ENCODE results near the gene IGF1R.

IGF1R gene

DNA sequence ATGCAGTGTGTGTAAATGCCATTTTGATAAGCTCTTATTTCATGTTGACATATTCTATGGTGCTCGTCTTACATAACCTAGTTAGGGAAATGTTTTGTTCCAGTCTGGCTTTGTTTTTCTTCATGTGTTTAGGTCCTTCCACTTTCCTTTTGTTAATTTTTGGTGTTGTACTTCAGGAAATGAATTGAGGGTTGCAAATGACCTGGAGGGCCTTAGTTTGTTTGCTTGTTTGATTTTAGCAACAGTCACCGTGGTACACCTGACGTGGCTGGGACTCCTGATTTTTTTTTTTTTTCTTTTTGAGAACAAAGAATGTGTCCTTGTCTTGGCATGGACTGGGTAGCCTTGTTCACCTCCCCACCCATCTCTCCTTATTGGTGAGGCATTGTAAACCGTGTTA is 114.8 kb downstream of the IGF1R start:
- Histone ChIP-seq H3K9ac (no peak overlapping the region), H4K20me1 (peaks cover 84 to 100% (median 100%) of the 10 kb centered on the region in 11 experiments), H3K4me1 (peaks cover 0 to 19% (median 2%) of the 10 kb centered on the region in 10 experiments; a peak in 5 of 20 replicates), H3K9me3 (replicated peaks in 1 of 11) (0 out of 22 replicates have a peak, but pooled peaks cover 0 to 3% (median 0%) of the 10 kb centered on the region in 11 experiments), H3K27ac (no peak overlapping the region), H3K36me3 (peaks cover 0 to 50% (median 15%) of the 10 kb centered on the region in 11 experiments; a peak in 12 of 22 replicates), H3K4me3 (no peak overlapping the region), H3K27me3 (no peaks in the 10 kb centered on the region), H3K4me2 (no peak overlapping the region)
- no peak for TF ChIP-seq Cebpa-rat (IDR thresholded peaks at IDR 0.05)

DNA sequence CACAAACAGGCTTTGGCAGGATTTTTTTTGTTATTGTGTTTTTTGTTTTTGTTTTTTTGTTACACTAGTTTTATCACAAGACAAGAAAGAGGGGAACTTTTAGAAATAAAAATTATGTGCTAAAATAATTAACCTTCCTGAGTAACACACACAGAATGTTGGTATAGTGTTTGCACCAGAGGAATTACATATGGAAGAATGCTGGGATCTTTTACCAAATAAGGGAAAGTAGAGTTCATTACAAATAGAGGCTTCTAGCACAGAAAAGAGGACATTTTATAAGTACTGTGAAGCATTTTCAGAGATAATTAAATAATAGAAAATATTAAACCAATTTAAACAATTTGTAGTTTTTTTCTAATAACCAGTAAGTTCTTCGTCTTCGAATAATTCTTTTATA is 116.0 kb downstream of the IGF1R start:
- Histone ChIP-seq H3K27me3 (no peaks in the 10 kb centered on the region), H4K20me1 (peaks cover 80 to 100% (median 100%) of the 10 kb centered on the region in 11 experiments), H3K27ac (no peak overlapping the region), H3K4me2 (no peak overlapping the region), H3K9me3 (replicated peaks in 1 of 11) (0 out of 22 replicates have a peak, but pooled peaks cover 0 to 3% (median 0%) of the 10 kb centered on the region in 11 experiments), H3K4me3 (no peak overlapping the region), H3K9ac (no peak overlapping the region), H3K4me1 (peaks cover 0 to 13% (median 0%) of the 10 kb centered on the region in 10 experiments; a peak in 4 of 20 replicates), H3K36me3 (peaks cover 0 to 39% (median 11%) of the 10 kb centered on the region in 11 experiments; a peak in 9 of 22 replicates)
- no peak for TF ChIP-seq Cebpa-rat (IDR thresholded peaks at IDR 0.05)

DNA sequence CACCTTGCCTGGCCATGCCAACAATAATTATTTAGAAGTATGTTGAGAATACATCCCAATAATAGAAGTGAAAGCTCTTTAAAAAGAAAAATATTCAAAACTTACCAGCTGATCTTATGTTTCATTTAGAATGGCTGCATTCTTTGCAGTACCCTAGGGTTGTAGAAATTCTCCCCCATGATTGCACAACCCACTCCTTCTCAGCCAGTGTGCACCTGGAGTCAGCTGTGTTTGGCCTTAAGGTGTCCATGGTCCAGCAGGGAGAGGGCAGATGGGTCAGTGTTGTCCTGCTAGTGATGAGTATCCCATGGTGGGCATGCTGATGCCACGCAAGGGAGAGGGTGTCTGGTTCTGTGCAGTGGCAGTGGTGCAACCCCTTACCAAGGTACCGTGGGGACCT is 117.3 kb downstream of the IGF1R start:
- Histone ChIP-seq H3K9me3 (replicated peaks in 1 of 11) (0 out of 22 replicates have a peak, but pooled peaks cover 0 to 3% (median 0%) of the 10 kb centered on the region in 11 experiments), H3K4me2 (no peak overlapping the region), H3K4me3 (no peak overlapping the region), H3K36me3 (peaks cover 0 to 29% (median 7%) of the 10 kb centered on the region in 11 experiments; a peak in 7 of 22 replicates), H3K27ac (no peak overlapping the region), H4K20me1 (peaks cover 86 to 100% (median 100%) of the 10 kb centered on the region in 11 experiments), H3K4me1 (peaks cover 3 to 23% (median 10%) of the 10 kb centered on the region in 10 experiments; a peak in 17 of 20 replicates), H3K27me3 (no peaks in the 10 kb centered on the region), H3K9ac (no peak overlapping the region)
- TF ChIP-seq Cebpa-rat (IDR thresholded peaks at IDR 0.05) = no peak

DNA sequence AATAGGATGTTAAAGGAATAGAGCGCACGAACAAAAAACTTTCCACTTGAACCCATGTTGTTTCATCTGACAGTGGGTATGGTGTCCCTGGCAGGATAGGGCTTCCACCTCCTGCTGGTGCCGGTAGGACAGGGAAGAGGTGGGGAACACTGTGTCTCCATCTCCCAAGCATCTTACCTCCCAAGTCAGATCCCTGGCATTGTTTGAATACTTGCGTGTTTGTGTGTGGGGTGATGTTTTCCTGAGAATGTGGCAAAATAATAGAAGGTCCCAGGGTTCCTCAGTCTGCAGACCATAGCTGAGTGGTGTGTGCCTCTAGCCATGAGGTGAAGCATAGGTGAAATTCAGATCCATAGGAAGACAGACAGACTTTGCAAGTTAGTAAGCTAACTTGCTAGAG is 119.4 kb downstream of the IGF1R start:
- Histone ChIP-seq H3K27me3 (no peaks in the 10 kb centered on the region), H3K4me1 (peaks cover 8 to 39% (median 25%) of the 10 kb centered on the region in 10 experiments; a peak in 19 of 20 replicates), H3K9me3 (replicated peaks in 1 of 11) (0 out of 22 replicates have a peak, but pooled peaks cover 0 to 3% (median 0%) of the 10 kb centered on the region in 11 experiments), H4K20me1 (peaks cover 79 to 100% (median 99%) of the 10 kb centered on the region in 11 experiments), H3K36me3 (peaks cover 0 to 17% (median 0%) of the 10 kb centered on the region in 11 experiments; a peak in 4 of 22 replicates), H3K4me3 (no peak overlapping the region), H3K27ac (no peak overlapping the region), H3K9ac (no peak overlapping the region), H3K4me2 (no peak overlapping the region; a peak in 1 of 22 replicates)
- TF ChIP-seq Cebpa-rat (IDR thresholded peaks at IDR 0.05) = no peak

DNA sequence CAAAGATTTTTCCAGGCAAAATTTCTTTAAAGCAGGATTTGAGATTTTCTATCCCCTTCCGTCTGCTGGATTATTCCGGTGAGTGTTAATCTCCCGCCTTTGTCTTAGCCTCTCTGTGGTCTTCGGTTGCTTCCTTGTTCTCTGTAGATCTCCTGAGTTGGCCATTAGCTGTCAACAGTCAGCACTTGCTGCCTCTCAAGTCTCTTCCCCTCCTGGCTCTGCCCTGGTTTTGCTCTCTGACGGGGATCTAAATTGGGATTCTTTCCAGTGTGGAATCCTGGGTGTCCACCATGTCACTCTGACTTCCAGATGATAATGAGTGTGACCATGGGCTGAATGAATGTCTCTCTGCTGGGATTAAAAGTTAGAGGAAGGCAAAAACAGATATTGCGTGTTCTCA is 121.5 kb downstream of the IGF1R start:
- peaks cover 80 to 100% (median 98%) of the 10 kb centered on the region in 11 experiments for H4K20me1 ChIP-seq
- H3K4me2 ChIP-seq = peak overlapping the region in 3 of 11 experiments; percentile 17 to 45 (median 37); a peak in 3 of 22 replicates
- peaks cover 27 to 57% (median 46%) of the 10 kb centered on the region in 10 experiments for H3K4me1 ChIP-seq
- TF ChIP-seq Cebpa-rat (IDR thresholded peaks at IDR 0.05) = no peak
- no peak overlapping the region for H3K4me3 ChIP-seq
- H3K27ac ChIP-seq = no peak overlapping the region
- H3K27me3 ChIP-seq = no peaks in the 10 kb centered on the region
- peaks cover 0 to 17% (median 0%) of the 10 kb centered on the region in 11 experiments; a peak in 4 of 22 replicates for H3K36me3 ChIP-seq
- H3K9me3 ChIP-seq (replicated peaks in 1 of 11) = 0 out of 22 replicates have a peak, but pooled peaks cover 0 to 3% (median 0%) of the 10 kb centered on the region in 11 experiments
- no peak overlapping the region for H3K9ac ChIP-seq

DNA sequence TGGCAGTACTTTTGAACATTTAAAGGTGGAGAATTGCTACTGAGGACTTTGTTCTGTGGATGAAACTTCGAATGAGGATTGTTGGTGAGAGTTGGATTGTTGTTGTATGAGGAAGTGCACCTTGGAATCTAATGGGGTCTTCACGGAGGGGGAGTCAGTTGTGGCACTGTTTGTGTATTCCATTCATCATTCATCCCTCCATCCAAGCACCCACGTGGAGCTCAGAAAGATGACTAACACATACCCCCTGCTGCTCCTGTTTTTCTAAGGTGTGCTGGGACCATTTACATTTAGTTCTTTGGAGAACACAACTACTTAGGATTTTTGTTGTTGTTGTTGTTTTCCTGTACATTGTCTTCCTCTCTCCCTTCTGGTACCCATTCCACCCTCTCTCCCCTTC is 122.6 kb downstream of the IGF1R start:
- no peak for TF ChIP-seq Cebpa-rat (IDR thresholded peaks at IDR 0.05)
- H3K9ac ChIP-seq = no peak overlapping the region
- H4K20me1 ChIP-seq = peaks cover 80 to 100% (median 98%) of the 10 kb centered on the region in 11 experiments
- H3K4me2 ChIP-seq = peak overlapping the region in 7 of 11 experiments; percentile 7 to 60 (median 45); a peak in 12 of 22 replicates
- H3K36me3 ChIP-seq = peaks cover 0 to 17% (median 0%) of the 10 kb centered on the region in 11 experiments; a peak in 2 of 22 replicates
- H3K27me3 ChIP-seq = no peaks in the 10 kb centered on the region
- no peaks in the 10 kb centered on the region for H3K9me3 ChIP-seq (replicated peaks in 1 of 11)
- no peak overlapping the region for H3K4me3 ChIP-seq
- no peak overlapping the region for H3K27ac ChIP-seq
- peaks cover 39 to 66% (median 57%) of the 10 kb centered on the region in 10 experiments for H3K4me1 ChIP-seq

DNA sequence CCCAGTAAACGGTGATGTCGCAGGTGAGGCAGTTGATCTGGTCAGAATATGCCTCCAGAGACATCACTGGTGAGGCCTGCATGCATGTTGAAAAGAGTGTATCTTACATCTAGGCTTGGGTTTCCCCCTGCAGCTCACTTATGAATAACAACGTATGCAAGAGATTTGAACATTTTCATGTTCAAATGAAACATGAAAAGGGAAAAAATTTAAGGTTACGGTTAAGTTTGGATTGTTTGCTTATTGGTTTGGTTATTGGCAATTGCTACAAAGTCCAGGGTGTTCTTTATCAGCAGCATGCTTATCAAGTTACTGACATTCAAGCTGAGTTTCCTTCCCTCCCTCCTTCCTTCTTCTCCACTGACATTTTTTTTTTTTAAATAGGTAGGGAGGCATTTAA is 123.2 kb downstream of the IGF1R start:
- H3K4me2 ChIP-seq = peak overlapping the region in 7 of 11 experiments; percentile 7 to 60 (median 45); a peak in 10 of 22 replicates
- no peak for TF ChIP-seq Cebpa-rat (IDR thresholded peaks at IDR 0.05)
- peaks cover 0 to 15% (median 0%) of the 10 kb centered on the region in 11 experiments; a peak in 2 of 22 replicates for H3K36me3 ChIP-seq
- H3K4me1 ChIP-seq = peaks cover 44 to 72% (median 63%) of the 10 kb centered on the region in 10 experiments
- no peak overlapping the region for H3K27ac ChIP-seq
- H3K4me3 ChIP-seq = no peak overlapping the region
- H3K9ac ChIP-seq = no peak overlapping the region; a peak in 2 of 22 replicates
- H3K27me3 ChIP-seq = no peaks in the 10 kb centered on the region
- H4K20me1 ChIP-seq = peaks cover 80 to 100% (median 98%) of the 10 kb centered on the region in 11 experiments
- no peaks in the 10 kb centered on the region for H3K9me3 ChIP-seq (replicated peaks in 1 of 11)

DNA sequence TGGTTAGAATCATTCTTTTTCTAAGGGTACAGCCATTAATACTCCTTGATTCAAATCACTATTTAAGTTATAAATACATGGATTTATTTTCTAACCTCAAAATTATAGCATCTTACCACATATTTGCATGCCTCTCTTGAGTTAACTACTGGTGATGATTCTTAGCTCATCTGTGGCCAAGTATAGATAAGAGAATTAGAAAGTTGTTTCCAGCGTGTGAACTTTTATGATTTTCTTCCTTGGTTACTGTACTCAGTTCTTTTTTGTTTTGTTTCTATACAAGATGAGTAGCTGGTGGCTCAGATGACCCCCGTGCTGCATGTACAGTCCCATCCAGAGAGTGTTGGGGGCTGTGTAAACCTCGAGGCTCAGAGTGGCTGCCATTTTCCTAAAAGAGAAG is 124.6 kb downstream of the IGF1R start:
- Histone ChIP-seq H3K4me3 (no peak overlapping the region), H3K4me2 (peak overlapping the region; percentile 16 to 62 (median 39); a peak in 16 of 22 replicates), H3K9me3 (replicated peaks in 1 of 11) (no peaks in the 10 kb centered on the region), H4K20me1 (peaks cover 83 to 100% (median 98%) of the 10 kb centered on the region in 11 experiments), H3K9ac (no peak overlapping the region), H3K4me1 (peaks cover 56 to 86% (median 76%) of the 10 kb centered on the region in 10 experiments), H3K36me3 (peaks cover 0 to 5% (median 0%) of the 10 kb centered on the region in 11 experiments; a peak in 3 of 22 replicates), H3K27ac (no peak overlapping the region), H3K27me3 (no peaks in the 10 kb centered on the region)
- TF ChIP-seq Cebpa-rat (IDR thresholded peaks at IDR 0.05) = no peak

DNA sequence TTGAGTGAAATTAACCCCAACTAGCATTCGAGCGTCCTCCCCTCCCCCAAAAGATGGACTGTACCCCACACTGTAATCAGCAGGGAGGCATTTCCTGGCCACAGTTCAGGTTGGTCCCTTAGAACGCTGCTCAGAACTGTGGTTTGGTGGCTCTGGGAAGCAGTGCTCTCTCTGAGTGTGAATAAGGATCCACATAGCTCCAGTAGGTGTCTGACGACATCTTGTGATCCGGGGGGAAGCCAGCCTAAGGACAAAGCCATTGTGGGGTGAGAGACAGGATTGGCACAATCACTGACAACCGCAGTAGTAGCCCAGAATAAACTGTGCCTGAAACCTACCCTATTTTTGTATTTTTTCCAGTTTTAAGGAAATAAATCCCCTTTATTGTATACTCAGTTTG is 125.3 kb downstream of the IGF1R start:
- H3K27ac ChIP-seq = peak overlapping the region in 2 of 11 experiments; percentile 0 to 10; a peak in 1 of 22 replicates
- TF ChIP-seq Cebpa-rat (IDR thresholded peaks at IDR 0.05) = no peak
- peaks cover 84 to 100% (median 99%) of the 10 kb centered on the region in 11 experiments for H4K20me1 ChIP-seq

More for the DNA sequence above, 125.3 kb downstream of the IGF1R start:
- no peaks in the 10 kb centered on the region for H3K9me3 ChIP-seq (replicated peaks in 1 of 11)
- peaks cover 60 to 93% (median 82%) of the 10 kb centered on the region in 10 experiments for H3K4me1 ChIP-seq
- H3K4me3 ChIP-seq = no peak overlapping the region
- H3K27me3 ChIP-seq = no peaks in the 10 kb centered on the region
- peak overlapping the region; percentile 16 to 62 (median 39); a peak in 21 of 22 replicates for H3K4me2 ChIP-seq
- H3K9ac ChIP-seq = no peak overlapping the region
- H3K36me3 ChIP-seq = peaks cover 0 to 5% (median 0%) of the 10 kb centered on the region in 11 experiments; a peak in 4 of 22 replicates

Data from BLaER1 treated with 17β-estradiol and CSF1 and Interleukin-3, amounts not matched to agents 10 nM and 100 nM (cell line).